HG03060 (cell line): ENCODE measurements around the gene GUCY2D.
"Not testable (repeated sequence)": the region's sequence is repeated elsewhere in the genome, so short reads cannot be mapped to it uniquely, and the experiment has no call there.

Source experiments
- ATAC-seq: cut with Tn5 transposase; IDR thresholded peaks from one replicate; pipeline ENCODE4 v1.9.1; 2021; ENCODE audit warnings: low read depth, moderate number of reproducible peaks; ENCODE audit not compliant: unreplicated experiment

GUCY2D gene

DNA sequence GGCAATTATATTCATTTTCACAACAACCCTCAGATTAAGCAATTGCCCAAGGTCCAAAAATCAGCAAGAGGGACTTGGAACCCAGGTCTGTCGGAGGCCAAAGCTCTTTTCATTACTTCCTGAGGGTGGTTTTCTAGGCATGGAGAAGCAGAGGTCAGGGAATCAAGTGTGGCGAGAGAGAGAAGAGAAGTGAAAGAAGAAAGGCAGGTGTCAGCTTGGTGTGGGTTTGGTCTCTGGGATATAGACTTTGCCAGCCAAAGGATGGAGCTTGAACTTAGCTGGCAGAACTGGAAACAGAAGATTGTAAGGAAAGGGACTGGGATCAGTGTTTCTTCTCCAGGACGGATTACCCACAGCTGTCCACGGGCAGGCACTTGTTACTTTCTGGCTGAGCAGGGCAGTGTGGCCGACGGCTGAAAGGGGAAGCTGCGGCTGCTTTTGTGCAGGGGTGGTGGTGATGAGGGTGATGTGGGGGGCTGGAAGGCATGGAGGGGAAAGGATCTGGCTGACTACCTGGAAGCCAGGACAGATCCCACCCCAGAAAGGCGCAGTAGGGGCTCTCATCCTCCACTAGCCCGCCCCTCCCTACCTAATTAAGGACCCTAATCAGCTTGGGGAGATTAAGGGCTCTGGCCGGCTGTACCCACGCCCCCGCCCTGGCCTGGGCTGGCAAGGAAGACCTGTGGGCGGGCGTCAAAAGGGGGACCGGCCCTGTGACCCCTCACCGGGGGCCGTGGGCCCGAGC, at the start of gene GUCY2D:
TSS of gene GUCY2D (plus strand) at position 640 of the 745 bp plus-strand sequence. CDS start 433 bp downstream, outside the sequence.
- no peak for ATAC-seq

DNA sequence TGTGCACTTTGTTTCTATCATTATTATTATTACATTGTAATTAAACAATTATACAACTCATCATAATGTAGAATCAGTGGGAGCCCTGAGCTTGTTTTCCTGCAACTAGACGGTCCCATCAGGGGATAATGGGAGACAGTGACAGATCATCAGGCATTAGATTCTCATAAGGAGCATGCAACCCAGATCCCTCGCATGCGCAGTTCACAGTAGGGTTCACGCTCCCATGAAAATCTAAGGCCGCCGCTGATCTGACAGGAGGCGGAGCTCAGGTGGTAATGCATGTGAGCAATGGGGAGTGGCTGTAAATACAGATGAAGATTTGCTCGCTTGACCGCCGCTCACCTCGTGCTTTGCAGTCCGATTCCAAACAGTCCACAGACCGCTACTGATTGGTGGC, 49.1 kb upstream of the GUCY2D start:
- not testable (repeated sequence) for ATAC-seq

DNA sequence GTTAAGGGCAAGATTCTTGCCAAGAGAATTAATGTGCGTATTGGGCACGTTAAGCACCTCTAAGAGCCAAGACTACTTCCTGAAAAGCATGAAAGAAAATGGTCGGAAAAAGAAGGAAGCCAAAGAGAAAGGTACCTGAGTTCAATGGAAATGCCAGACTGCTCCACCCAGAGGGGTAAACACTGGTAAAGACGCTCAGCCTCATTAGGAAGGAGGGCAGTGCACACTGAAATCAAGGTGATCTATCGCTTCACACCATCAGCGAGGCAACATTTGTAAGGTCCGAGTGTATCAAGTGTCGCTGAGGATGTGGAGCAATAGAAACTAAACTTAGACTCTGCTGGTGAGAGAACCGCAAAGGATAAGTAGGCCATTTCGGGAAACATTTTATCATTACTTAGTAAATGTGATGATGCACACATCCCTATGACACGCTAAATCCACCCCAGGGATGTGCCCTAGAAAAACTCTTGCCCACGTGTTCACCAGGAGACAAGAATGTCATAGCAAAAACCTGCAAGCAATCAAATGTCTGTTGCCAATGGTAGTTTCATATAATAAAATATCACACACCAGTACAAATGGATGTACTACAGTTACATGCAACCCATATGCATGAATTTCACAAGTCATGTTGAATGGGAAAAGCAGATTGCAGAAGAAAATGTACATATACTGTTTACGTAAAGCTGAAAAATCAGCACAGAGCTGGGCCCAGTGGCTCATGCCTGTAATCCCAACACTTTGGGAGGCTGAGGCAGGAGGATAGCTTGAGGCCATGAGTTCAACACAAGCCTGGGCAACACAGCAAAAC, 46.8 kb upstream of the GUCY2D start:
- ATAC-seq: no peak

DNA sequence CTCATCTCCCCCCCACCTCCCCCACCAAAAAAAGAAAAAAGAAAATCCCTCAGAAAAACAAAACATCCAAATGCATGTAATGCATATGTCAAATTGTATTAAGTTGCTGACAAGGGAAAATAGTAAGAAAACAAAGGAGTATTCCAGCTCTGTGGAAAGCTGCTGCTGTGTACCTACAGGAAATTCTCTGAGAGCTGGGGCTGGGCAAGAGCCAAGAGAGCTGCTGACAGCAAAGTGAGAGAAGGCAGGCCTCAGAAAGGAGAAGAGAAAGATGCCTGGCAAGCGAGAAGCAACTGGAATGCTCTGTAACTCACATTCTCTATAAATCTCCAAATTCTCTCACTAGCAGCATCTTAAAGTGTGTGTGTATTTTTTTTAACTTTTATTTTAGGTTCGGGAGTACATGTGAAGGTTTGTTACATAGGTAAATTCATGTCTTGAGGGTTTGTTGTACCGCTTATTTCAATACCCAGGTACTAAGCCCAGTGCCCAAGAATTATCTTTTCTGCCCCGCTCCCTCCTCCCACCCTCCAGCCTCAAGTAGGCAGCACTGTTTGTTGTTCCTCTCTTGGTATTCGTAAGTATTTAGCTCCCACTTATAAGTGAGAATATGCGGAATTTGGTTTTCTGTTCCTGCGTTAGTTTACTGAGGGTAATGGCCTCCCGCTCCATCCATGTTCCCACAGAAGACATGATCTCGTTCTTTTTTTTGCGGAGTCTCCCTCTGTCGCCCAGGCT, 46.0 kb upstream of the GUCY2D start:
- no peak for ATAC-seq

DNA sequence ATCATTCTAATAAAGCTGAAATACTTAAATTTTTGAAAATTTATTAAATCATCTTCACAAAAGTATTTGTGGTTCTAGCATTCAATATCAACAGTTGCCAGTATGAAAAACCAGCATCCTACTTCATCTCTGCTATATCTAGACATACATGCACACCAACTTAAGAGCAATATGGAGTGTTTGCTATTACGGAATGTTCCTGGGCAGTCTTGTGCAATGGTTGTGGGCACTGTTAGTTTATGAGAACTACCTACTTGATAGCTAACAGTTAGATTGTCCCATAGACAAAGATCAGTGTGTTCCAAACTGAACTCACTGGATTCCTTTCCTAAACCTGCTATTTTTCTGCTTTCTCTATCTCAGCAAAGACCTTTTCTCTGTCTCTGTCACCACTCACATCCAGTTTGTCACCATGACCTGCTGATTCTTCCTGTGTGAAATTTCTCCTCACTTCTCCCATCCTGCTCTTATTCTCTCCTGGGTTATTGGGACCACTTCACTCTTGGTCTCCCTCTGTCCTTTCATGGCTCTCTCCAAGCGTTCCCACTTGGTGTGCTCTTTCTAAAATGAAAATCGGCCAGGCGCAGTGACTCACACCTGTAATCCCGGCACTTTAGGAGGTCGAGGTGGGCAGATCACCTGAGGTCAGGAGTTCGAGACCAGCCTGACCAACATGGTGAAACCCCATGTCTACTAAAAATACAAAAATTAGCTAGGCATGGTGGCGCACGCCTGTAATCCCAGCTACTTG, 42.7 kb upstream of the GUCY2D start:
- ATAC-seq: no peak

DNA sequence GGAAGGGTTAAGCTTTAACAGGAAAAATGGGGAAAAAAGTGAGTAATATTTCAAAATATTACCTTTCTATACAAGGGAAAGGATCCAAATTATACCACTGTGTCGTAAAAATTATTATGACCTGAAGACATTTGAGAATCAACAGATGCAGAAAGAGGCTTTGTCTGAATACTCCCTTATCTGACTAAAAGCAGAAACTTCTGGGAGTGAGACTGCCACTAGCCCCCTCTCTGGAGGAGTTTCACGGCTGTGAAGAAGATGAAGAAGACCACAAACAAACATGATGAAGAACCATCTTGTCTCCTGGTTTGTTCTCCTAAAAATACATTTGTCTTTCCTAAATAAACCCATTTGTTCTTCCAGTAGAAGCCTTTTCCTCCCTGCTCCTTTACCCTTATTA, 41.0 kb upstream of the GUCY2D start:
- ATAC-seq: no peak

DNA sequence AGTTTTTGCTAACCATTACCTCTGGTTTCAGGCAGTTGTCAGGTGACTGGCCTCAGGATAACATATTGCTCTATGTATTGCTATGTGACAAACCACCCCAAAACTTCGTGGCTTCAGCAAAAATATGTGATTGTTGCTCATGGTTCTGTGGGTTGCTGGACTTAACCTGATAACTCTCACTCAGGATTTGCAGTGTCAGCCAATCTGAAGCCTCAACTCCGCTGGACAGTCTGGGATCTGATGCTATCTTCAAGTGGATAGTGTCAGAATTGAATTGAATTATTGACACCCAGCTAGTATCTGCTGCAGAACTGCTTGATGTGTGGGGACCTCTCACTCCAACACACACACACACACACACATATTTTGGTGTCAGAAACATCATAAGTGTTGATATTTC, 34.7 kb upstream of the GUCY2D start:
- ATAC-seq: no peak

DNA sequence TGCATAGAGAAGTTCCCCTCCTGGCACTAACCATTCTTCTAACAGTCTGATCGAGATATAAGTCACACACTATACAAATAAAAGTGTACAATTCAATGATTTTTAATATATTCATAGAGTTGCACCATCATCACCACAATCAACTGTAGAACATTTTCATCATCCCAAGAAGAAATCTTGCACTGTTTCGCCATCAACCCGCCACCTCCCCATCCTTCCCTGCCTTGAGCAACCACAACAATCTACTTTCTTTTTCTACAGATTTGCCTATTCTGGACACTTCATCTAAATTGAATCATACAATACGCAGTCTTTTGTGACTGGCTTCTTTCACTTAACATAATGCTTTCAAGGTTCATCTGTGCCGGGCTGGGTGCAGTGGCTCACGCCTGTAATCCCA, 33.0 kb upstream of the GUCY2D start:
- no peak for ATAC-seq

DNA sequence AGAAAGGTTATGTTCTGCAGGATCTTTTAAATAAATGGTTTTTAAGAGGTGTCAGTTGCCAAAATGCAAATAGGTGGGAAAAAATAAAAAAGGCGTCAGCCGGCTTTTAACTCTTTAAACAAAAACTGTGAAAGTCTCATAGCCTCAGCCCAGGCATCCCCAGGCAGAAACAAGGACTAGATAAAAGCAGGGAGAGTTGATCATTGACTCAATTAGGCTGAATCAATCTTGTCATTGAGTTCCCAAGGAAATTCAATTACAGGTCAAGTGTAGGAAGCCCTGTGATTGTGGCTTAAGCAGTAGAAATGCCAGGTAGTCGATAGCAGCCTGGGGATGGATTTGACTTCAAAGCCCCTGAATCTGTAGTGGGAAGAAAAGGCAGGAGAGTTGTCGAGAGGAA, 30.8 kb upstream of the GUCY2D start:
- no peak for ATAC-seq

DNA sequence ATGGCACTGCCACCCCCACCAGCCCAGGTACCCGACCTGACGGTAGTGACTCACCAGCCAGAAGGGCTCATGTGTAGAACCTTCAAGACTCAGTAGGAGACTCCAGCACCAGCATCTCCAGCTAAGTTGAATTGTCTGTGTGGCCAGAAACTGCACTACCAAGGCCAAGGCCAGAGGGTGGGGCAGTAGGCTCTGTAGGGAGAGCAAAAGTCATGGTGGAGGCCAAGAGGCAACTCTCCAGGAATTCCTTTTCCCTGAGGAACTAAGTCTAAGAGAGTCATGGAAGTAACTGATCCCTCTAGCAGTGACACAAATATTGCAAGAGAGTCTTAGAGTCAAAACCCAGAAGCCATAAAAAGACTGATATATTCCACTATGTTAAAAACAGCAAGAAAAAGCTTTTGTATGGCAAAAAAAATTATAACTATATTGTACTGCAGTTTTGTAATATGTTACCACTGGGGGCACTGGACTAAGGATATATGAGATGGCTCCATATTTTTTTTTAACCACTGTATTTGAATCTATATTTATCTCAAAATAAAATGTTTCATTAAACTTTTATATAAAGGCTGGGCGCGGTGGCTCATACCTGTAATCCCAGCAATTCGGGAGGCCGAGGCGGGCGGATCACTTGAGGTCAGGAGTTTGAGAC, 30.2 kb upstream of the GUCY2D start:
- no peak for ATAC-seq

DNA sequence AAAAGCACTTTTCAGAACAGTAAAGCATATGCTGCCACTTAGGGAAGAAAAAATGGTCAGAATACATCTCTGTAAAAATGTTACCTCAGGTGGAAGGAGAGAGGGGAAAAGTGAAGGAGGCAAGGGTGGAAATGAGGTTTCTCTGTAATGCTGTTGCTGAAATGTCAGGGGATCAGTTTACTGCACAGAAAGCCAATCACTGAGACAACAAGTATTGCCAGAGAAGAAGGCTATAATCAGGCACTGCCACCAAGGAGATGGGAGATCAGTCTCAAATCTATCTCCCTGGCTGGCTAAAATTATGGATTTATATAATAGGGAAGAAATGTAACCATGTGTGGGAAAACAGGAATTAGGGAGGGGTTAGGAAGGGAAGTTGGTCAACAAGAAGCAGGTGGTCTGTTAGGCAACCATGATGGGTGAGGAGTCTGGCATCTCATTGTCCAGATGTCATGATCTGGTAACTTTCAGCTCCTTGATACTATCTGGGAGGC, 27.7 kb upstream of the GUCY2D start:
- ATAC-seq: no peak

DNA sequence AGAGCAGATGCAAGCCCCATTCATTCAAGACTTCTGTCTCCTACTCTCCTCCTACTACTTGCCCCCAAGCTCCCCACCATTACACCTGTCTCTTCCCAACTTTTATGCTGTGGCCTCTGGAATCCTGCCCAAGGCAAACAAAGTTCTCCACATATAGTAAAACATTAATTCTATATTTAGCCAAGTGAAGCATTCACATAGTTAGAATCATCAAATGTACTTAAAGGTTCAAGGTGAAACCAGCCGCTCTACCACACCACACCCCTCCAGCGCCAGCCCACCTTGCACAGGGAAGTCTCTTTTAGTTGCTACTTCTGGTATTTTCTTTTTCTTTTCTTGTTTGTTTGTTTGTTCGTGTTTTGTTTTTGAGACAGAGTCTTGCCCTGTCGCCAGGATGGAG, 25.4 kb upstream of the GUCY2D start:
- ATAC-seq: no peak

DNA sequence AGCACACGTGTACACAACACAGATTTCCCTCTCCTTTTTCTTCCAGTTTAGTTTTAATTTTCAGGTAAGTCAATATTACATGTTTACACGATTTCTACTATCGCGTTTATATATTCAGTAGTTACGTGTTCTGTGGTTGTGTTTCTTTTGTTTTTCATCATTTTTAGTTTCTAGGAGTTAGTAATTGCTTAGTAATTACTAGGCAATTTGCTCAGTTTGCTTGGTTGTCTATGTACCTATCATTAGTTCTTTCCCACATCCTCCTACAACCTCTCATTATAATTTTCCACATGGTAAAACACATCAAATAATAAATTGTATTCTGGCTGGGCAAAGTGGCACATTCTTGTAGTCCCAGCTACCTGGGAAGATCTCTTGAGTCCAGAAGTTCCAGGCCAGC, 24.6 kb upstream of the GUCY2D start:
- no peak for ATAC-seq

DNA sequence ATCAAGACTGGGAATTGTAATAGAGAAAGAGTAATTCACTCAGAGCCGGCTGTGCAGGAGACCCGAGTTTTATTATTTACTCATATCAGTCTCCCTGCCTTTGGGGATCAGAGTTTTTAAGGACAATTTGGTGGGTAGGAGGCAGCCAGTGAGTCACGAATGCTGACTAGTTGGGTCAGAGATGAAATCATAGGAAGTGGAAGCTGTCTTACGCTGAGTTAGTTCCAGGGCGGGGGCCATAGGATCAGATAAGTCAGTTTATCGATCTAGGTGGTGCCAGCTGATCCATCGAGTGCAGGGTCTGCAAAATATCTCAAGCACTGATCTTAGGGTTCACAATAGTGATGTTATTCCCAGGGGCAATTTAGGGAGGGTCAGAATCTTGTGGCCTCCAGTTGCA, 20.2 kb upstream of the GUCY2D start:
- no peak for ATAC-seq

DNA sequence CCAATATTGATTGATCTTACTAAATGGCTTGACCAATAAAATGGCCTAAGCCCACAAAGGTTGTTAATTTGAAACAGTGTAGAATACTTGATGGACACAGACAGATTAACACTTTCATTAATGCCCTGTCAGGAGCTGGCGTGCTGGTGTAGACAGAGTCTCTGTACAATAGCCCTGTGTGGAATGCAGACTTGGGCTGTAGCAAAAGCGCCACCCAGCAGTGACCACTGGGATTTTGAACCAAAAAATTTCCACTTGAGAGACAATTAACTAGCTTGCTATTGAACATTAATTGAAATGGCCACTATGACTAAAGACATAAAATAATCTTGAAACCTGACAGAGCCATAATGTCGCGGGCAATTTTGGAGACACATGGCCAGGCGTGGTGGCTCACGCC, 19.7 kb upstream of the GUCY2D start:
- no peak for ATAC-seq

DNA sequence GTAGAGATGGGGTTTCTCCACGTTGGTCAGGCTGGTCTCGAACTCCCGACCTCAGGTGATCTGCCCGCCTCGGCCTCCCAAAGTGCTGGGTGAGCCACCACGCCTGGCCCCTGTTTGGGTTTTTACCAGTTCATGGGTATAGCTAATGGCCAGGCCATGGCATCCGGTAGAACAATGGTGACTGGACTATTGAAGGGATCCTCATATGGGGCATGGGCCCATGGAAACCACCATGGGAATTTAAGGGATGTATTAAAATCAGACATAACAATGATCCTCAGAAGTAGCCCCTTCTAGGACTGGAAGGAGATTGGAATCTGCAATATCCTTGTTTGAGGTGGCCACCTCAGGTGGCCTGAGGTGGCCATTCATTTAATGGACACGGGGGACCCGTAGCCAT, 17.5 kb upstream of the GUCY2D start:
- no peak for ATAC-seq

DNA sequence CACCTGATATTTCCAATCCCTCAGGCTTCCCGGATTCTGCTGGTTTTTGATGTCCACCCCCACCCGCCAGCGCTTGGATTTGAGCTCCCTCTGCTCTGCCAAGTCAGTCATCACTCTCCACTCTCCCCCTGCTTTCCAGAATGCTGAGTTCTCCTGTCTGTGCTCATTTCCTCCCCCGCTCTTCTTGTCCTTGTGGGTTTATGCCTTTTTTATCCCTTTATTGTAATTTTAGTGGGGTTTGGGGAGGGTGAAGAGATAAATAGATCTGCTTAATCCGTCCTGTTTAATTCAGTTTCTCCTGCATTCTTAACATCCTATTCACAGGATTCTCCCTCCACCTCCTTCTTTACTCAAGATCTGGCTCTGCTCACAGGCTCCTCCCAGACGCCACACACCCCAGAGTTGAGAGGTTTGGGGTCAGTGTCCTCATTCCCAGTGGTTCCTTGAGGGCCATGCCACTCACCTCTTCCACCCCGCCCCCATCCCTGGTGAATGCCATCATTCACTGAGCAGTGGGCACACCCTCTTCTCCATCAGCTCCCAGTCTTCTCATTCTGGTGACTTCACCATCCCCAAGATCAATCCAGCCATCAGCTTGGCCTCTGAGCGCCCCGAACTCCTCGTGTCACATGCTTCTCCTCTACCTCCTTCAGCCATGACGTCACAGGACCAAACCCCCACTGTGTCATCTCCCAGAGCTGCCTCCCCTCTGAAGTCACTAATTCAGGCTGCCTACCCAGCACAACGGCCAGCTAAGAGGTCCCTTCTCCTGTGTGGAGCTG, 15.1 kb upstream of the GUCY2D start:
- no peak for ATAC-seq

DNA sequence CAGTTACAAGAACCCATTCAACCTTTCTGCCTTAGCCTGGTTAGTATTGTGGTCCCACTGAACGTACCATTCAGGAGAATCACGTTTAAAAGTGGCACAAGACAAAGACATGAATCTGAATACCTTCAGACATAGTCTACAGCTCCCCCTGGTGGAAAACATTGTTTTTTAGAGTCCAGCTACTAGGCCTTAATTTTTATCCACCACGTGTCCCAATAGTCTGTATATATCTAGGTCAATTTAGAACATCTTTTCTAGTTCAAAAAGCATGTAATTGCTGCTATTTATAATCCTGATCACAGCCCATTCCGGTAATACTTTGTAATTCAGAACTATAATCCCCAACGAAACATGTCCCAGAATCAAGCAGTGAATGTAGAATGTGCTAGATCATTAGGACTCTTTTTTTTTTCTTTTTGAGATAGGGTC, 13.7 kb upstream of the GUCY2D start:
- ATAC-seq: no peak
